GM12878 (cell line): Measurements from ENCODE around the gene NOL3. TPM values are rescaled to one million over a fixed set of nuclear protein-coding genes. Genes with fewer than 3 reads are reported as not detected.

ENCODE experiments used
- ATAC-seq: fragments of 200-7000 bp; cut with Tn5 transposase; 3 replicates; pipeline ENCODE4 v1.9.1; 2020; ENCODE audit warnings: mild to moderate bottlenecking, moderate library complexity
- BruUV-seq: library from RNA; stranded (reverse); fragments of 400-500 nt; replicated peaks from 2 replicates; lab custom pipeline; 2021; lab: Mats Ljungman, UMichigan
- CTCF ChIA-PET: fragments of 300-600 bp; sonication (Branson Sonifier 250); formaldehyde crosslinking; extraction: SDS; loops from one replicate; lab custom pipeline; 2021; ENCODE audit warnings: inconsistent platforms; lab: Yijun Ruan, JAX
- POLR2A ChIA-PET: fragments of 350-600 bp; formaldehyde crosslinking; extraction: SDS; loops from one replicate; lab custom pipeline; 2021; ENCODE audit warnings: inconsistent platforms; lab: Charles Lee
- RAD21 ChIA-PET: fragments of 300-600 bp; sonication (Branson Sonifier 250); formaldehyde crosslinking; loops from one replicate; lab custom pipeline; 2023; ENCODE audit warnings: antibody characterized with exemption; ENCODE audit not compliant: unreplicated experiment; lab: Charles Lee
- SMC1A ChIA-PET: fragments of 300-600 bp; sonication (Branson Sonifier 250); formaldehyde crosslinking; loops from one replicate; lab custom pipeline; 2023; ENCODE audit not compliant: unreplicated experiment, uncharacterized antibody; lab: Charles Lee
- DNase-seq: peaks from one replicate; pipeline ENCODE4 v3.0.0-alpha.2; 2011; ENCODE audit warnings: low read depth, low spot score
- FAIRE-seq: peaks from 3 replicates; lab custom pipeline; 2011; peaks lifted over from hg19 to GRCh38; lab: Jason Lieb, UNC
- H2AFZ ChIP-seq: 2 replicates; pipeline ENCODE4 v1.6.0; 2011; ENCODE audit warnings: low read depth, low read length, control low read depth; ENCODE audit not compliant: control insufficient read depth
- H3K27ac ChIP-seq: 2 replicates; pipeline ENCODE4 v1.5.1; 2011; ENCODE audit warnings: control low read depth; ENCODE audit not compliant: control insufficient read depth, insufficient read depth
- H3K27me3 ChIP-seq, 2 experiments: replicated peaks in 1 of 2; 2 replicates each; pipeline versions ENCODE4 v1.6.0 to v1.6.1; 2011; ENCODE audit warnings: low read length in 1 of 2; ENCODE audit not compliant: control insufficient read depth in 2 of 2, insufficient read depth in 2 of 2
- H3K36me3 ChIP-seq, 2 experiments: 2 replicates each; pipeline ENCODE4 v1.5.1; 2011; ENCODE audit warnings: low read length in 1 of 2; ENCODE audit not compliant: control insufficient read depth in 2 of 2, insufficient read depth in 2 of 2
- H3K4me1 ChIP-seq: 2 replicates; pipeline ENCODE4 v1.6.1; 2011; ENCODE audit warnings: mild to moderate bottlenecking, low read length, moderate library complexity, mixed read lengths; ENCODE audit not compliant: control insufficient read depth, insufficient read depth
- H3K4me2 ChIP-seq: 2 replicates; pipeline ENCODE4 v1.6.0; 2011; ENCODE audit warnings: control low read depth; ENCODE audit not compliant: control insufficient read depth, insufficient read depth
- H3K4me3 ChIP-seq: fragments of 200-600 bp; sonication (generic); 2 replicates; pipeline ENCODE4 v1.5.1; 2016
- H3K79me2 ChIP-seq: 2 replicates; pipeline ENCODE4 v1.6.0; 2011; ENCODE audit warnings: low read length; ENCODE audit not compliant: control insufficient read depth, insufficient read depth
- H3K9ac ChIP-seq: 2 replicates; pipeline ENCODE4 v1.8.0; 2011; ENCODE audit warnings: low read length, control low read depth, mixed read lengths; ENCODE audit not compliant: control insufficient read depth, insufficient read depth
- H3K9me3 ChIP-seq: replicated peaks from 3 replicates; pipeline ENCODE4 v1.5.1; 2011; ENCODE audit warnings: mild to moderate bottlenecking, low read length; ENCODE audit not compliant: control insufficient read depth, insufficient read depth
- H4K20me1 ChIP-seq: 2 replicates; pipeline ENCODE4 v1.6.0; 2011; ENCODE audit not compliant: control insufficient read depth, insufficient read depth
- BCL11A ChIP-seq: IDR thresholded peaks from 2 replicates; pipeline ENCODE4 v1.6.1; 2011; ENCODE audit warnings: low read depth, low read length
- BCL3 ChIP-seq: IDR thresholded peaks from 2 replicates; pipeline ENCODE4 v1.6.1; 2011; ENCODE audit warnings: borderline replicate concordance, low read depth, mild to moderate bottlenecking, moderate library complexity, low read length; ENCODE audit not compliant: insufficient read depth, poor library complexity, severe bottlenecking
- CHD1 ChIP-seq: IDR thresholded peaks from 2 replicates; pipeline ENCODE4 v1.6.1; 2012; ENCODE audit warnings: low read depth, low read length, improper control_type of control experiment
- ESRRA ChIP-seq: IDR thresholded peaks from 2 replicates; pipeline ENCODE4 v1.6.1; 2012; ENCODE audit warnings: mild to moderate bottlenecking, low read length, improper control_type of control experiment
- GABPA ChIP-seq: IDR thresholded peaks from 2 replicates; pipeline ENCODE4 v1.6.1; 2014; ENCODE audit warnings: antibody characterized with exemption, low read depth, mild to moderate bottlenecking, inconsistent platforms
- KDM1A ChIP-seq: fragments of 200-600 bp; sonication (generic); IDR thresholded peaks from 2 replicates; pipeline ENCODE4 v1.6.1; 2016; ENCODE audit warnings: borderline replicate concordance
- MTA3 ChIP-seq: IDR thresholded peaks from 2 replicates; pipeline ENCODE4 v1.6.1; 2012; ENCODE audit warnings: low read length, inconsistent platforms, borderline replicate concordance
- NBN ChIP-seq: fragments of 450-650 bp; IDR thresholded peaks from 2 replicates; pipeline ENCODE4 v1.6.1; 2016
- NFYA ChIP-seq: IDR thresholded peaks from 2 replicates; pipeline ENCODE4 v1.6.1; 2011; ENCODE audit warnings: low read depth, mild to moderate bottlenecking, low read length, improper control_type of control experiment, borderline replicate concordance
- NR2C1 ChIP-seq: fragments of 450-650 bp; IDR thresholded peaks from 2 replicates; pipeline ENCODE4 v1.6.1; 2017; ENCODE audit warnings: antibody characterized with exemption, mild to moderate bottlenecking, moderate library complexity
- SMAD5 ChIP-seq: IDR thresholded peaks from 2 replicates; pipeline ENCODE4 v1.6.1; 2016; ENCODE audit warnings: antibody characterized with exemption, low read depth
- USF2 ChIP-seq: IDR thresholded peaks from 2 replicates; pipeline ENCODE4 v1.6.1; 2011; ENCODE audit warnings: low read depth, low read length, improper control_type of control experiment, borderline replicate concordance
- WRNIP1 ChIP-seq: IDR thresholded peaks from 2 replicates; pipeline ENCODE4 v1.6.1; 2011; ENCODE audit warnings: low read depth, low read length, improper control_type of control experiment, borderline replicate concordance
- ZNF622 ChIP-seq: fragments of 450-650 bp; IDR thresholded peaks from 2 replicates; pipeline ENCODE4 v1.6.1; 2017; ENCODE audit warnings: mild to moderate bottlenecking, inconsistent platforms
- in situ Hi-C: fragments of 300-500 bp; cut with MboI; formaldehyde crosslinking; loops from 9 replicates; pipeline ENCODE4 v1.14.3; 2018; ENCODE audit warnings: mixed read lengths
- intact Hi-C: fragments of 100-400 bp; cut with micrococcal nuclease; formaldehyde crosslinking; loops from one replicate; pipeline ENCODE4 v1.14.2; 2022; ENCODE audit not compliant: unreplicated experiment
- polyA plus RNA-seq, 11 experiments: library from polyadenylated mRNA; depleted of rRNA in 4 of 11; unstranded in 6 of 11; stranded (reverse) in 5 of 11; fragments of >200 nt; fragmentation: Nextera tagmentation in 4 of 11; fragmentation: Illumina TruSeq in 1 of 11; extraction: Ambion mirVana in 4 of 11; extraction: Trizol in 1 of 11; gene quantifications; 1 replicate in 1 of 11; 2 replicates in 10 of 11; pipeline versions ENCODE4 v1.2.1 to v1.2.3, GENCODE V29; 2011 to 2016; ENCODE audit warnings: inconsistent platforms in 2 of 11, missing spikeins in 2 of 11, low read depth in 1 of 11
- total RNA-seq, 4 experiments: library from RNA; depleted of rRNA in 3 of 4; stranded (reverse); fragments of >200 nt in 3 of 4; fragmentation: Illumina TruSeq in 1 of 4; extraction: Trizol in 1 of 4; gene quantifications; 2 replicates each; pipeline versions ENCODE4 v1.2.1 to v1.2.3, GENCODE V29; 2013 to 2021

The NOL3 gene
- total and polyA plus RNA-seq, 10 of the 15 experiments (the other 5 are each of a cell fraction or from before 2014, with no cell fraction given): 0.31 to 18.4 (median 2.7) TPM

- no peak for ATAC-seq
- Histone ChIP-seq H3K36me3 (peaks cover 14 to 30% of the 10 kb centered on the region in 2 experiments), H3K27me3 (no peaks in the 10 kb centered on the region), H2AFZ (no peak overlapping the region), H3K4me2 (peak overlapping the region; percentile 95), H3K4me1 (peaks cover 8% of the 10 kb centered on the region), H3K27ac (peak overlapping the region; percentile 79; the same call in 1 of the 2 replicates), H3K4me3 (peak overlapping the region; percentile 99), H3K9me3 (no peaks in the 10 kb centered on the region), H3K9ac (peak overlapping the region; percentile 97), H4K20me1 (peaks cover 7% of the 10 kb centered on the region), H3K79me2 (peaks cover 23% of the 10 kb centered on the region)
- intact Hi-C loops (loop anchor here (2.0 kb wide), 1 partner anchor 53 kb away; the partner anchor contains the start of gene FHOD1), in situ Hi-C loops (no loop called here)
- DNase-seq: no peak
- no peak for FAIRE-seq
- RAD21 ChIA-PET: interaction anchor here (1.2 to 1.7 kb wide), 3 partner anchors 8 to 53 kb away, joined by 3 to 7 read pairs (median 6); partner anchors contain the start of genes FHOD1 and TMEM208
- SMC1A ChIA-PET: interaction anchor here (2.1 kb wide), 1 partner anchor 51 kb away, joined by 9 read pairs; no protein-coding TSS in a partner anchor
- BruUV-seq: no TSS peak
- CTCF ChIA-PET: interaction anchor here (0.8 to 1.8 kb wide), 6 partner anchors 19 to 239 kb away, joined by 3 to 11 read pairs (median 4); partner anchors contain the start of genes FBXL8, FHOD1, TMEM208 and TRADD
- POLR2A ChIA-PET: interaction anchor here (0.6 to 4.7 kb wide), 7 partner anchors 9 to 156 kb away, joined by 3 to 22 read pairs (median 3); partner anchors contain the start of gene TMEM208
- TF ChIP-seq CHD1 (no peak), USF2 (no peak), SMAD5 (no peak), NFYA (no peak), GABPA (no peak), KDM1A (no peak), NBN (no peak), BCL11A (no peak), ESRRA (no peak), WRNIP1 (no peak), NR2C1 (no peak), ZNF622 (no peak), MTA3 (no peak), BCL3 (no peak)
Measured at GRCh38 chr16:67193536-67193935, 23.2 kb downstream of the NOL3 start.
